Eye (tissue), 1 donor: ENCODE results near the gene RAB21.
"Not testable (repeated sequence)": the region's sequence is repeated elsewhere in the genome, so short reads cannot be mapped to it uniquely, and the experiment has no call there.

Source experiments
- DNase-seq: peaks from one replicate; pipeline ENCODE4 v3.0.0-alpha.2; 2015

The RAB21 gene

DNA sequence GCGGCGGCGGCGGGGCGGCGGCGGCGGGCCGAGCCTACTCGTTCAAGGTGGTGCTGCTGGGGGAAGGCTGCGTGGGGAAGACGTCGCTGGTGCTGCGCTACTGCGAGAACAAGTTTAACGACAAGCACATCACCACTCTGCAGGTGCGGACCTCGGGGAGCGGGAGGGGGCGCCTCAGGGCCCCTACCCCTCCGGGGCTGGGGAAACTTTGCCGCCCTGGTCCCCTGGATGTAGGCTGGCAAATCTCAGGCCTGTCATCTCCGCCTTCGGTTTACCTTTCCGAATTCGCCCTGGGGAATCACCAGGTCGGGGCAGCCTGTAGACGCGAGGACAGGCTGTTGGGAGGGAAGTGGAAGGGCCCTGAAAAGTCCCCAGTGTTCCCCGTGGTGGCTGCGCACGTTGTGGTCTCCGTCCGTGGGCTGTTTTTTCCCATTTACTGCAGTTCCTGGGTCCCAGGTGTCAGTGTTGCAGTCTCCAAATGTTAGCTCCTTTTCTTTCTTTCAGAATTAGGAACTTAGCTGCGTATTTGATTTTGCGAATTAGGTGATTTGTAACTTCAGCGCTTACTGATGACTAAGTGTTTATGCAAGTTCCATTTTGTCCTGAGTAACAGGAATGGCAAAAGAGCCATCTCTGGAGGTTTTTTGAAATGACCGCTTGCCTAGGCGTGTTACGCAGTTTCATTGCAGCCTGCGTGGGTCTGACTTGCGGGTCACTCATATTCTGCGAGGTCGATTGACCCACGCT lies 656 bp downstream of the RAB21 start:
- peak; percentile 80 for DNase-seq

DNA sequence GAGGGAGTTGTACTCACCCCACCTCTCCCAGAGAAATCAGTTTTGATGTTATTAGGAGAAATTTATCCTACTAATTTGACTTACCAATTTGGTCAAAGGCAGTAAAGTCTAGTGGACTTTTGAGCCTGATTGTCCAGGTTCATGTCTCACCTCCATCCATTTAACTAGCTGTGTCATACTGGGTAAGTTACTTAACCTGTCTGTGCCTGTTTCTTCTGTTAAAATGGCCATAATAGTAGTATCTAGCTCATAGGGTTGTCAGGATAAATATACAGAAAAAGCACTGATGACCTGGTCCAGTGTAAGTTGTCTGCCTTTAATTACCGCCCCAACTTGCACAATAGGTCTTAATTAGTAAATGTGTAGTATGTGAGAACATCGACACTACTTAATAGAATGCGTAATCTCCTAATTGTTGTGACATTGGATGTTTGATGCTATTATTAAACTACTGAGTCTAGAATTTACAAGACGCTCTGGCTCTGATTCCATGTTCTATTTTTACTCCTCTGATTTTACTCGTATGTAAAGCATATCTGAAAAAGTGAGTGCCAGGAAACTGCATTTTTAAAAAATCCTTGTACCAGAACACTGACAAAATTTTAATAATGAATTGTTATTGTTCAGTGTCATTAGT lies 1.5 kb downstream of the RAB21 start:
- DNase-seq, result peak; percentile 26

DNA sequence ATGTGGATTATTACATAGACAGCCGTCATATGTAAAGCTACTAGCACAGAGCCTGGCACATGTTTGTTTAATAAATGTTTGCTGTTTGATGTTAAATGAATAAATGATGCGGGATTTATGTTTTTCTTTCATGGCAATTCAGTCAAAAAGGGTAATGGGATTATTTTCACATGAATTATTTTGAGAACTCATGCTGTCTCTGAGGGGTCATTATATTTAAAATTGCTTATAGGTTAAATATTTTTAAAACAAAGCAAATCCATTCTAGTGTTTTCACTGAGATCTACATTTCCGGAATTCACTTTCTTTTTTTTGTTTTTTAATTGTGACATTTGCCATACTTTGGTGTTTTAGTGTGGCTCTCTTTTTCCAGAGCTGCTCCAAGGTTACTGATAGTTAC lies 5.3 kb downstream of the RAB21 start:
- no peak for DNase-seq

DNA sequence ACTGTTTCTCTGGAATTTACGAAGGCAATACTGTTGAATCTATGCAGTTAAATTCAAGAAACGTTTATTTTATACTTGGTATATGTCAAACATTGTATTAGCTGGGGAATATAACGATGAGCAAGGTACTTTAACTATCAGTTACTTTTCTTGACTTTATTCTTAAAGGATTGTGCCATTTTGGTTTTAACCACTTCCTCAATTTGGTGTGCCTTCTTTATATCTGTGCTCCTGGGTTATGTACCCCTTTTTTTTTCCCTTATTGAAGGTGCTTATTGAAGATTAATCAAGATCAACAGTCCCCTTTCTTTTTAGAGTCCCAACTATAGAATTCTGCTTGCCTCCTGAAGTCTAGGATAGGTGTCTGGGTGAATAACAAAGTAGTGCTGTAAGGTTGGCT lies 5.8 kb downstream of the RAB21 start:
- DNase-seq, result no peak

DNA sequence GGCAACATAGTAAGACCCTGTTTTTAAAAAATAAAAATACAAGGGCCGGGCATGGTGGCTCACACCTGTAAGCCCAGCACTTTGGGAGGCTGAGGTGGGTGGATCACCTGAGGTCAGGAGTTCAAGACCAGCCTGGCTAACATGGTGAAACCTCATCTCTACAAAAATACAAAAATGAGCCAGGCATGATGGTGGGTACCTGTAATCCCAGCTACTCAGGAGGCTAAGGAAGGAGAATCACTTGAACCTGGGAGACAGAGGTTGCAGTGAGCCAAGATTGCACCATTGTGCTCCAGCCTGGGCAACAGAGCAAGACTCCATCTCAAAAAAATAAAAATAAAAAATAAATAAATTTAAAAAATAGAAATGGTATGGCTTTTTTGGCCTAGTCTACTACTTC lies 6.7 kb downstream of the RAB21 start:
- not testable (repeated sequence) for DNase-seq

DNA sequence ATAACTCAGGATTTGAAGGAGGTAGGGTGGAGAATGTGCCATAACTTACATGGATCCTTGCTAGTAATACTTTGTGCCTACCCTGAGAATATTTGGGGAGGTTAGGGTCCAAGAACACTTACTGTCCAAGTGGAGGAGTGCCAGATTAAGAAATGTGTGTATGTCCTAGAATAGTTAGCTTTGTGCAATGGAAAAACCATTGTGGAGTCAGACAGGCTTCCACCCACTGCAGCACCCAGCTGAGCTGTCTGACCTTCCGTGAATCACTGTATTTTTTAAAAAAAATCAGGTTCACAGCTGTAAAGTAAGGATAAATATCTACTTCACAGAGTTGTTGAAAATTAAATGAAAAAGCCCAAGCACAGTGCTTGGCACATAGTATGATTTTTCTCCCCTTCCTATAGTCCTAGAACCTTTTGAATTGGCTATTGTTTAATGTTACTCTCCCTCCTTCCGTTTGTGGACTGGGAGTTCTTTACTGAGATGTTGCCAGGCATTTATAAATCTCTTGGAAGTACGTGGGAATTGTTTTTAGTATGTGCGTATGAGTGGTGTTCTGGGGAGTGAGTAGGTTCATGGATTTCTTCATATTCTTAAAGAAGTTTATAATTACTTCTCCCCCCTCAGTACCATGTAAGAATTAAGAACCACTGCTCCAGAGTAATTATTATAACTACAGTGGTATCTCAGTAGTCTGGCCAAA lies 9.2 kb downstream of the RAB21 start:
- DNase-seq, result no peak

DNA sequence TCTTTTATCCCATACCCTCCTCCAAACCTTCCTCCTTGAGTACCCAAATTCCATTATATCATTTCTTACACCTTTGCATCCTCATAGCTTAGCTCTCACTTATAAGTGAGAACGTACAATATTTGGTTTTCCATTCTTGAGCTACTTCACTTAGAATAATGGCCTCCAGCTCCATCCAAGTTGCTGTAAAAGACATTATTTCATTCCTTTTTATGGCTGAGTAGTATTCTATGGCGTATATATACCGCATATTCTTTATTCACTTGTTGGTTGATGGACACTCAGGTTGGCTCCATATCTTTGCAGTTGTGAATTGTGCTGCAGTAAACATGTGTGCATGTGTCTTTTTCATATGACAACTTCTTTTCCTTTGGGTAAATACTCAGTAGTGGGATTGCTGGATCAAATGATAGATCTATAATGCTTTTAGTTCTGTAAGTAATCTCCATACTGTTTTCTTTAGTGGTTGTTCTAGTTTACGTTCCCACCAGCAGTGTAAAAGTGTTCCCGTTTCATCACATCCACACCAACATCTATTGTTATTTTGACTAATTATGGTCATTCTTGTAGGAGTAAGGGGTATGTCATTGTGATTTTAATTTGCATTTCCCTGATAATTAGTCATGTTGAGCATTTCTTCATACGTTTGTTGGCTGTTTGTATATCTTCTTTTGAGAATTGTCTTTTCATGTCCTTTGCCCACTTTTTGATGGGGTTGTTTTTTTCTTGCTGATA lies 10.1 kb downstream of the RAB21 start:
- no peak for DNase-seq

DNA sequence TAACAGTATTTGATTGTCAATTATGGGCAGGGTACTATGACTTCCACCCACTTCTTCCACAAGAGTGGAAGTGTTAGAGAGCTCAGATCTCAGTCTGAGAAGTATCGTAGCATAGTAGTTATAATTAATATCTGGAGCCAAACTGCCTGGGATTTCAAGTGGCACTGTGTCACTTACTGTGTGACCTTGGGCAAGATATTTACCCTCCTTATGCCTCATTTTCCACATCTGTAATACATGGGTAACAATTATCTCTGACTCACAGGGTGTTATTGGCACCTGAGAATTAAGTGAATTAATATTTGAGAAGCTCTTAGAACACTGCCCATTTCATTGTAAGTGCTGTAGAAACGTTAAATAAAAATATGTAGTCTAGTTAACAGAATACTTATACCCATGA lies 11.5 kb downstream of the RAB21 start:
- DNase-seq, result no peak

DNA sequence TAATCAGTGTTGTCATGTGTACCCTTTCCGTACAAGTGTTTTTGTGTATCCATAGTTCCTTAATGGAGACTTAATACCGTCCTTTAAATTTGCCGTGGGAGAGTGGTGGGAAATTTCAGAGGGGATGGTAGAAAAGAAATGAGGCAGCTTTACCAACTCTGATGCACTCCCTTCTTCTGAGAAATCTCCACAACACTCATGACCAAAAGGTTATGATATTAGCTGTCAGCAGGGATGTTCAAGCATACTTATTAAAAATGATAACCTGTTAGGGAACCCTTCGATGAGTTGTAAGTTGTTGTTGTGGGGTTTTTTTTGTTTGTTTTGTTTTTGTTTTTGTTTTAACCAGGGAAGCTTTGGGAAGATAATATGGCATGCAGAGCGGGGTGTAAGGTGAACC lies 12.5 kb downstream of the RAB21 start:
- no peak for DNase-seq

DNA sequence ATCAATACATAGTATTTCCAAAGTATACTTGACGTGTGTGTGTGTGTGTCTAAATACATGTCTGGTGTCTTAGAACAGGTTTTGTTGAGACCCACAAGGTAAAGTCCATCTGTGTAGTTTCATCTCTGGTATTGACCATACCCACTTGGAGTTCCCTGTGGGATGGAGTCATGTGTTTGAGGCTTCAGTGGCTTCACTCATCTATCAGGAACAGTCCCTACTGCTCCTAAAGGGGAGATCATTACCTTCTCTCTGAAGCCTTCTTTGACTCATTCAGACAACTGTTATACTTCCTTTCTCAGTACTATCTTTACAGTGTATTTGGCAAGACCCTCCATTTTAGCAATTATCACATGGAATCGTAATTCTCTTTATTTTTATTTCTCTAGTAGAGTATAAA lies 14.2 kb downstream of the RAB21 start:
- no peak for DNase-seq

DNA sequence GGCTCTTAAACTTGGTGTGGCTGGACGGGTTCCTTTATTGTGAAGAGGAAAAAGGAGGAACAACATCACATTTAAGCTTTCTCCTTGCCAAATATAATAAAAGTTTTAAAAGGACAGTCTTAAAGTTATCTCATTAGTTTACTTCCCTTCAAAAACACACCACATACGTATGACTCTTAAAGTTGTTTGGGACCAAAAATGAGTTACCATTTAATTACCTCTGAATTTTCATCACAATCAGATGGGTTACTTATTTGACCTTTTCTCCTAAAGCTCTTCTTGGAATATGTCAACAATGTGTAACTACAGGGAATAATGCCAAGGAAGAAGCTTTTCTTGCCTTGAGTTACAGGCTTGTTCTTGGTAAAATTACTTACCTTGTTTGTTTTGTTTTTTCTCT lies 16.4 kb downstream of the RAB21 start:
- no peak for DNase-seq

DNA sequence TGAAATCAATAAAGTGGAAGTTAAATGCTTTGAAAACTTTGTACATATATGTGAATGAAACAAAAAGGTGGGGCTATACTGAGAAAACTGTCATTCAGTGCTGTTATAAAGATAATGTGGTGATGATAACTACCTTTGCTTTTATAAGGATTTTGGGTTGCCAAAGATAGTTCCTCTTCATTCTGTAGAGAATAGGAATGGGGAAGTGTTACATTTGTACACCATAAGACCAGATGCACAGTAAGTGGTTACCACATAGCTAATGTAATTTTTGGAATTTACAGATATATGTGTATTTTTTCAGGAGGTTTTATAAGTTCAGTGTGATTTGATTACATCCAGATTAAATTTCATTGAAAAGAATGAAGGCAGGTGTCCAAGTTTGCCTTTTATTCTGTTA lies 18.1 kb downstream of the RAB21 start:
- DNase-seq, result no peak

DNA sequence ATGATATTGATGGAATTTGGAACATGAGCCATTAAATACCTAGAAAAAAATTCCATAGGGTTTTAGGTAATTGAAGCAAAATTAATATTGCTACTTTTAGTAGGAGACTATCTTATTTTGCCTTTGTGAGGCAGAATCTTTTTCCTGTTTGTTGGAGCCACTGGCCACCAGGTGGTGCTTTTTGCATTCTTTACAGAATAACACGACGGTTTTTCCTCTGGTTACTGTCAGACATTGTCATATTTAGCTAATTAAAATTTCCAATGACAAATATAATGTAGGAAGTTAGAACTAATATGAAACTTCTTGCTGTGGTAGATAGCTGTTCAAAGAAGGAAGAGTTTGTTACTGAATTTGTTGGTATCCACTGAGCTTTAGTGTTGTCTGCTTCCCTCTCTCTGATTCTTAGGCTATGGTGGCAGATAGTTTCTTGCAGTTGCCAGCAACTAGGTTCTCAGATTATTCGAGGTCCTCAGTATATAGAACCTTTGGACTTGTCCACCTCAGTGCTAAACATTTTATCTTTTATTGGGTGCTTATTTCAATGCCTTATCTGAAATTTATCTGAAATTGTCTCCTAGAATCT lies 25.7 kb downstream of the RAB21 start:
- DNase-seq, result peak; percentile 80

DNA sequence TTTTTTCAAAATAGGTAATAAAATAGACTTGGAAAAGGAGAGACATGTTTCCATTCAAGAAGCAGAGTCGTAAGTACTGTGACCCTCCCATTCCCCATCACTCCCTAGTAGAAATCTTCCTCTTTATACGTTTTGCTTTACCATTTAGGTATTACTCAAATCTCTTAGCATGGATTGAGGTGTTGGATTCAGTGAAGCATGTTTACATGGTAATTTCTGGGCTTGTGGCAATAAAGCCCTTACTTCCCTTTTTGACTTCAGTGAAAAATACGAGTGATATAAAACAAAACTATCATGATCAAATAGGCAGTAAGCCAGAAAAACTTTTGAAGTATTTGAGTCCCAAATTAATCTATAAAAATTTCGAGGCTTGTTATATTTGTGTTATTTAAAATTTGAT lies 27.4 kb downstream of the RAB21 start:
- DNase-seq, result no peak

DNA sequence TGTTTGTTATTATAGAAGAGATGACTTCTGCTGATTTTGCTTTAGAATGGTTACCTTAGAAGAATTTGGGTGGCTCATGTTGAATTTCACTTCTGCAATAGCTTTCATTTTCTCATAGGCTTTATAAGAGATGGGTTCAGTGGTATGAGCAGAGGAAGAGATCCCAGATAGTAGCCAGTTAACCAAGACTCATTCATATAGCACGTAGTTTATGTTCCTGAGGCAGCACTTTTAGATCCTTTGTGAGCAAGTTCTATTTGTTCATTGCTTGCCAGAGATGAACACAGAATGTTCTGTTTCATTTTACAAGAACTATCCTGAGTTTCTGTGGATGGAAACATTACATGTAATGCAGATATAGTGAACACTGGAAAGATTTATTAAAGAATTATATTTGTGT lies 32.2 kb downstream of the RAB21 start:
- DNase-seq, result no peak

DNA sequence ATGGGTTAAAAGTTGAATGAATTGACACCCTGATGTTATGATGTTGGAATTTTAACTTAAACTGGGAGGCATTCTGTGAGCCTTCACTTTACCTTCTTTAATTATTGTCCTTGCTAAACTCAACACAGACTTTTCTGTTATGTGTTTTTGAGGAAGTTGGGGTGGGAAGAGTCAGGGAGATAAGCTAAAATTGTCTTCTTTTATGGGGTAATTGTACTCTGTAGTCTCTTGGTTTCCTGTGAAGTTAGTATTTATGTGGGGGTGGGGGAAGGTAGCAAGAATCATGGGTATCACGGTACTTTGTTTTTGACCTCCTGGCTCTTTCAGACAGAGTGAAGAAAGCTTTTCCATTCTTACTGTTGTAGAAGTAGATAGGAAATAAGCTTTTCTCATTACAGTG lies 32.9 kb downstream of the RAB21 start:
- DNase-seq, result no peak

DNA sequence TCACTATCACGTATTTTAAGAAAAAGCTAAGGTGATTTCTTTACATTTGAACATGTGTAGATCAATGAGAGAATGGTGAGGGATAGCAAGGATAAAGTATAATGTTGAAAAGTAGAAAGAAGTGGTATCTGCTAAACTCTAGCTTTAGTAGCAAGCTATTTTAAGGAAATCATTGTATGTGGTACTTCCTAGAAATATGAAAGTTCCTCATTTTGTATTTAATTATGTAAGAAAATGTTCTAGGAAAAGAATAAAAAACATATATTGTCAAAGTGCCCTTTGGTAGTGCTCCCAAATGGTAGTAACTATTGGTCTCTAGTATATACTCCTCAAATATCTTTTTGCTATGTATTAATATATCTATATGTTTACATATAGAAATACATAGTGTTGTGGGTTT lies 35.7 kb downstream of the RAB21 start:
- DNase-seq, result no peak

DNA sequence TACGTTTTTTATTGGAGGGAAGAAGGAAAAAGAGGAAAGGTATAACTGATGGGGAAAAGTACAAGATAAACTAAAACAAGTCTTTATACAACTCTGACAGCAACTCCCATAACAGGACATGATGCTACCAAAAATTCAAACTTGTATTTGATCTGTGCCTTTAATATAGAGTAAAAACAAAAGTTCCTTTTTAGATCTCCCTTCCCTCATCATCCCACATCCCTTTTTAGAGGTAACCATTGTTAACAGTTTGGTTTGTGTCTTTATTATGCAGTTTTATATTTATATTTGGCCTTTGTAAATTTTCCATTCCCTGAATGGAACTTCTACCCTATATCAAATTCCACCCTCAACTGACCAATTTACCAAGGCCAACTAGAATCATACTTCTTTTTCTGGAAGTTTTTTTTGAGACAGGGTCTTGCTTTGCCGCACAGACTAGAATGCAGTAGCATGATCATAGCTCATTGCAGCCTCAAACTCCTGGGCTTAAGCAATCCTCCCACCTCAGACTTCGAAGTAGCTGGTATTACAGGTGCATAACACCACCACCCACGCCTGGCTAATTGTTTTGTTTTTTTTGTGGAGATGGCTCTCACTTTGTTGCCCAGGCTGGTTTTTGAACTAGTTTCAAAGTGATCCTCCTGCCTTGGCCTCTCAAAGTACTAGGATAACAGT lies 36.9 kb downstream of the RAB21 start:
- DNase-seq, result no peak

DNA sequence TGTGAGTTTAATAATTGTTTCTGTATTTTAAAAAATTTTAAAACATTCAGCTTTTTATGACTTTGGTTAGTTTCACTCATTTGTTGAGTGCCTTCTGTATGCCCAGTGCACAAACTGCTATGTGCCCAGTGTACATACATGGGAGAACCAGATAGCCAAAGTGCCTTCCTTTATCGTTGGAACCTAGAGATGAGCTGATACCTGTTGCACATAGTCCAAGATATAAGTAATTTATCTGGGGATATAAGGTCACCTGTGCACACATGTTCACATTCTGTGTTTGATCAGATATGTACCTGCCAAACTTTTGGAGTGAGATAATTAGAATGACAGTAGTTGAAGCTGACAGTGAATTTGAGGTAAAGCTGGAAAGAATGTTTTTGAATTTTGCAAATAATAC lies 37.9 kb downstream of the RAB21 start:
- no peak for DNase-seq

DNA sequence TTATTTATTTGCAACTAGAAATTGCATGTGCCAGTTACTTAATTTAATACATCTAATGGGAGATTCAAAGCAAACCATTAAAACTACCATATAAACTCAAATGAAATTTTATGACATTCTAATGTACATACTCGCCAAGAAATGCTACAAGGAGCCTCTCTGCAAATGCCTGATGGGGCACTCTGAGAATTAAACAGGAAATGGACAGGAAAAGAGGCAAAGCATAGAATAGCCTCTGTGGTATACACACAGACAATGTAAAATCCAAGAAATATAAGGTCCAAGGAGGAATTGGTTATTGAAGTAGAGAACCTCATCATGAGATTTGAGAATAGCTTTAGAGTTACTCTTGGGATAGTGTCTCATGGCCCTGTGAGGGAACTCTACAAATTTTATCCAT lies 41.2 kb downstream of the RAB21 start:
- no peak for DNase-seq

DNA sequence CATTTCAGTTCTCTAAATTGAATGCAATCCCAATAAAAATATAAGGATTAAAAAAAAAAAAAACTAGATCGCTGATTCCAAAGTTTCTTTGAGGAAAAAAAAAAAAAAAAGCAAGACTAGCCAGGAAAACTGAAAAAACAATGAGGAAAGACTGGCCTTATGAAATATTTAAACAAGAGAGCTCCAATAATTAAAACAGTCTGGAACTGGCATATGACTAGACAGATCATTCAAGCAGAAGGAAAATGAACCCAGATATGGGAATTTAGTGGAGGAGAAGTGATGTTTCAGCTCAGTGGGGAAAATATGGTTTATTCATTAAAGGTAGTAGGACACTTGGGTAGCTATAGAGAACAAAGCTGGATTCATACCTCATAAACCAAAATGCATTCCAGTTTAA lies 42.9 kb downstream of the RAB21 start:
- peak; percentile 53 for DNase-seq

DNA sequence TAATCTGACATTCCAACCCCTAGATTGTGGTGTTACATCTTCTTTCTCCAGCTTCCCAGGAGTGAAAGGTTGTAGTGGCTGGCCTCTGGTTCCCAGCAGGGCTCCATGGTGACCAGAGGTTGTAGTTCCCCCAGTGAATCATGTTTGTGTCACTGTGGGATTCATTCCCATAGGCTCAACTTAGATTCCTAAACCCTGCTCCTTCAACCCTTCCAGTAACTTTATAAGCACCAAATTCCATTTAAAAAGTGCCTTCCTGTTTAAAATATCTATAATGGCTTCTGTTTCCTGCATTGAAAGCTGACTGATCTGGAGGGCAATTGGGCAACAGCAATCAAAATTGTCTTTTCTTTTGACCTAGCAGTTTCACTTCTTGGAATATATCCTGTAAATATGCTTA lies 44.4 kb downstream of the RAB21 start:
- DNase-seq, result no peak

DNA sequence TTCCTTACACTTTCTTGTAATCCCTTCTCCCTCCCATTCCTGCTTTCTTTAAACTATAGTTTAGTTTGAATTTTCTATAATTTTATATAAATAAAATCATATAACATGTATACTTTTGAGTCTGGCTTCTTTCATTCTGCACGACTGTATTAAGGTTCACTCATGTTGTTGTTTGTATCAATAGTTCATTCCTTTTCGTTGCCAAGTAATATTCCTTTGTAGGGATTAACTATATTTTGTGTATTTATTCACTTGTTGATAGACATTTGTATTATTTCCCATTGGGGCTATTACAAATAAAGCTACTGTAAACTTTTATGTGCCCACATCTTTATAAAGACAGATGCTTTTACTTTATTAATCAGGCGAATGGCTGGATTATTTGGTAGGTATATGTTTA lies 45.5 kb downstream of the RAB21 start:
- DNase-seq, result no peak
